ENCODE measurements around the gene MCF2L. TPM values are rescaled to one million over a fixed set of nuclear protein-coding genes. Genes with fewer than 3 reads are reported as not detected.
A peak's percentile ranks its signal among the peaks of the same experiment; 100 is the strongest.
"Not testable (repeated sequence)": the region's sequence is repeated elsewhere in the genome, so short reads cannot be mapped to it uniquely, and the experiment has no call there.

MCF2L gene
- polyA plus RNA-seq, 1 donor: 30.9 TPM

DNA sequence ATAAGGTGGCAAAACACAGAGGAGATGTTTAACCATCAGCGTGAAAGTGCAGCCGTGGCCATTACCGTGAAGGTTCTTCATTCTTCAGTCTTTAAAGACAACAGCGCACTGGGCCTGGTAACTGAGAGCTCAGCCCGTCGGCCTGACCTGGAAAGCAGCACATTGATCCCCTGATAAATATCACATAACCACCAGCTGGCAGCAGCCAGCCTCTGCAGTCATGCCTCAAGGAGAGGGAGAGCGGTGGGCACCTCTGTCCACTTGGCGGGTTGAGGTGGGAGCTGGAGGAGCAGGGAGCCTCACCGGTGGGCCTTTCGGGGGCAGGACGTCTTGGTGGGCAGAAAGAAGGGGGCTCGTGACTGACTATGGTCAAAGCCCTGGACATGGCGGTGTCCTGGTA, 58.1 kb downstream of the MCF2L start:
- no peaks in the 10 kb centered on the region for H3K27me3 ChIP-seq (ENCODE audit: control insufficient read depth, insufficient read depth, low read length)
- no CpG with 5 or more reads among the region's 13 CpGs for WGBS (ENCODE audit: insufficient coverage, low lambda C conversion rate)
- H3K27ac ChIP-seq (ENCODE audit: low read length): no peak overlapping the region
- H3K4me3 ChIP-seq (ENCODE audit: low read length): no peak overlapping the region
- DNase-seq: no peak
- H3K36me3 ChIP-seq (ENCODE audit: control insufficient read depth, insufficient read depth, low read length): peaks cover 5% of the 10 kb centered on the region
- peaks cover 4% of the 10 kb centered on the region for H3K4me1 ChIP-seq (ENCODE audit: control insufficient read depth, insufficient read depth, low read length)
- no peaks in the 10 kb centered on the region for H3K9me3 ChIP-seq (ENCODE audit: control insufficient read depth, low read depth, low read length)

DNA sequence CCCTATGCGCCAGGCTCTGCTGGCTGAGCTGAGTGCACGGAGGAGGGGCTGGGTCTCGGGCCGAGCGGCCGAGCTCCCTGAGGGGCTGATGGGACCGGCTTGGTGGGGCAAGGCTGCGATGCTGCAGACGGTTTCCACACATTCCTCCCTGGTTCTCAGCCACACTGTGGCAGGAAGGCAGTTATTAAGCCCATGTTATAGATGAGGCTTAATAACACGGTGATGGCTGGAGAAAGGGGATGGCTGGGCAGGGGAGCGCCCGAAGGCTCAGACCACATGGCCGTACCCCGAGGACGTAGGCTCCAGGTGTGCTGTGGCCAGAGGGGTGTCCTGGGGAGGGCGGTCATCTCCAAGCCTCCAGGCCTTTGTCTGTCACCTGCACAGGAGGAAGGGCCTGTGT, 58.6 kb downstream of the MCF2L start:
- no peaks in the 10 kb centered on the region for H3K9me3 ChIP-seq (ENCODE audit: control insufficient read depth, low read depth, low read length)
- WGBS (ENCODE audit: insufficient coverage, low lambda C conversion rate): no CpG with 5 or more reads among the region's 16 CpGs
- peaks cover 4% of the 10 kb centered on the region for H3K4me1 ChIP-seq (ENCODE audit: control insufficient read depth, insufficient read depth, low read length)
- H3K36me3 ChIP-seq (ENCODE audit: control insufficient read depth, insufficient read depth, low read length): peaks cover 5% of the 10 kb centered on the region
- H3K27me3 ChIP-seq (ENCODE audit: control insufficient read depth, insufficient read depth, low read length): no peaks in the 10 kb centered on the region
- no peak overlapping the region for H3K4me3 ChIP-seq (ENCODE audit: low read length)
- H3K27ac ChIP-seq (ENCODE audit: low read length): no peak overlapping the region
- DNase-seq: no peak

GRCh38 chr13:113028336-113029060, 59.5 kb downstream of the MCF2L start:
- Histone ChIP-seq H3K27me3 (ENCODE audit: control insufficient read depth, insufficient read depth, low read length) (no peaks in the 10 kb centered on the region), H3K4me1 (ENCODE audit: control insufficient read depth, insufficient read depth, low read length) (no peaks in the 10 kb centered on the region), H3K36me3 (ENCODE audit: control insufficient read depth, insufficient read depth, low read length) (peaks cover 5% of the 10 kb centered on the region), H3K27ac (ENCODE audit: low read length) (no peak overlapping the region), H3K9me3 (ENCODE audit: control insufficient read depth, low read depth, low read length) (peaks cover 5% of the 10 kb centered on the region), H3K4me3 (ENCODE audit: low read length) (no peak overlapping the region)
- WGBS (ENCODE audit: insufficient coverage, low lambda C conversion rate): 86% methylated on average over 5 of the region's 16 CpGs
- no peak for DNase-seq

GRCh38 chr13:113029061-113029445, 60.0 kb downstream of the MCF2L start:
- Histone ChIP-seq H3K4me3 (ENCODE audit: low read length) (no peak overlapping the region), H3K27me3 (ENCODE audit: control insufficient read depth, insufficient read depth, low read length) (no peaks in the 10 kb centered on the region), H3K9me3 (ENCODE audit: control insufficient read depth, low read depth, low read length) (peaks cover 5% of the 10 kb centered on the region), H3K27ac (ENCODE audit: low read length) (no peak overlapping the region), H3K4me1 (ENCODE audit: control insufficient read depth, insufficient read depth, low read length) (no peaks in the 10 kb centered on the region), H3K36me3 (ENCODE audit: control insufficient read depth, insufficient read depth, low read length) (peaks cover 5% of the 10 kb centered on the region)
- DNase-seq: no peak
- no CpG with 5 or more reads among the region's 10 CpGs for WGBS (ENCODE audit: insufficient coverage, low lambda C conversion rate)

DNA sequence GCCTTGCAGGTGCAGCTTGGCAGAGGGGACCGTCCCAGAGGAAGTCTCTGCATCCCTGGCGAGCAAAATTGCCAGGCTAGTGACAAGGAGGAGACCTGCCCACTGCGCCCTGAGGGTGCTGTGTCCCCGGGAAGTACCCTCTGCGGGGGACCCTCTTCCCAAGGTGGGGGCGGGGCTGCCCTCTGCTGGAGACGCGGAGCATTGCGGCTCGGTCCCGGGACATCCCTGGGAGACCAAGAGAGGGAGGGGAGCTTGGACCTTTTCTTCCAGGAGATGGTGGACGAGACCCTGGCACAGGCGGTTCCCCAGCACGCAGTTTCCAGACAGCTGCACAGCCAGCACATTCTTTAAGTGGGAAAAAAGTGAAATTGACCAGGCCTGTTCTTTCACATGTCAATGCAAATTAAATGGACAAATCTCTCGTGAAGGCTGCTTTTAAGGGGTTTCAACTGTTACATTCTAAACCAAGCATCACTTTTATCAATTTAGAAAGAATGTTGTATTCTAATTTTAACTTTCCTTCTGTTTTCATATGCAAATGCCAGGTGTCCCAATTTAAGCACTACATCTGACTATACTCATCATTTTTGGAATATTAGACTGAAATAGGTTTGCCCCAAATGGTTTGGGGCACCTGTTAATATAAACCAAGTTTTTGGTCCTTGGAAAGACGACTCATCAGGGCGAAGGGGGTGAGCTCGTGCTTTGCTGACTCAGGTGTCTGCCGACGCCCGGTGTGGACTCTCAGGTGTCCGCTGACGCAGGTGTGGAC, 60.7 kb downstream of the MCF2L start:
- no peak overlapping the region for H3K4me3 ChIP-seq (ENCODE audit: low read length)
- H3K27me3 ChIP-seq (ENCODE audit: control insufficient read depth, insufficient read depth, low read length): no peaks in the 10 kb centered on the region
- no peak for DNase-seq
- peaks cover 5% of the 10 kb centered on the region for H3K9me3 ChIP-seq (ENCODE audit: control insufficient read depth, low read depth, low read length)
- H3K4me1 ChIP-seq (ENCODE audit: control insufficient read depth, insufficient read depth, low read length): no peaks in the 10 kb centered on the region
- no peak overlapping the region for H3K27ac ChIP-seq (ENCODE audit: low read length)
- WGBS (ENCODE audit: insufficient coverage, low lambda C conversion rate): no CpG with 5 or more reads among the region's 23 CpGs
- peaks cover 5% of the 10 kb centered on the region for H3K36me3 ChIP-seq (ENCODE audit: control insufficient read depth, insufficient read depth, low read length)

DNA sequence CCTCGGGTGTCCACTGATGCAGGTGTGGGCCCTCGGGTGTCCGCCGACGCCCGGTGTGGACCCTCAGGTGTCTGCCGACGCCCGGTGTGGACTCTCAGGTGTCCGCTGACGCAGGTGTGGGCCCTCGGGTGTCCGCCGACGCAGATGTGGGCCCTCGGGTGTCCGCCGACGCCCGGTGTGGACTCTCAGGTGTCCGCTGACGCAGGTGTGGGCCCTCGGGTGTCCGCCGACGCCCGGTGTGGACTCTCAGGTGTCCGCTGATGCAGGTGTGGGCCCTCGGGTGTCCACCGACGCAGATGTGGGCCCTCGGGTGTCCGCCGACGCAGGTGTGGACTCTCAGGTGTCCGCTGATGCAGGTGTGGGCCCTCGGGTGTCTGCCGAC, 61.2 kb downstream of the MCF2L start:
- not testable (repeated sequence) for H3K4me1 ChIP-seq (ENCODE audit: control insufficient read depth, insufficient read depth, low read length); H3K36me3 ChIP-seq (ENCODE audit: control insufficient read depth, insufficient read depth, low read length); H3K27me3 ChIP-seq (ENCODE audit: control insufficient read depth, insufficient read depth, low read length); H3K9me3 ChIP-seq (ENCODE audit: control insufficient read depth, low read depth, low read length); H3K4me3 ChIP-seq (ENCODE audit: low read length); DNase-seq; H3K27ac ChIP-seq (ENCODE audit: low read length)
- no CpG with 5 or more reads among the region's 38 CpGs for whole genome bisulfite sequencing (ENCODE audit: insufficient coverage, low lambda C conversion rate)

- no CpG with 5 or more reads among the region's 7 CpGs for WGBS (ENCODE audit: insufficient coverage, low lambda C conversion rate)
- Histone ChIP-seq H3K4me3 (ENCODE audit: low read length) (no peak overlapping the region), H3K27me3 (ENCODE audit: control insufficient read depth, insufficient read depth, low read length) (no peaks in the 10 kb centered on the region), H3K9me3 (ENCODE audit: control insufficient read depth, low read depth, low read length) (peaks cover 5% of the 10 kb centered on the region), H3K27ac (ENCODE audit: low read length) (no peak overlapping the region), H3K4me1 (ENCODE audit: control insufficient read depth, insufficient read depth, low read length) (no peaks in the 10 kb centered on the region), H3K36me3 (ENCODE audit: control insufficient read depth, insufficient read depth, low read length) (peaks cover 5% of the 10 kb centered on the region)
- no peak for DNase-seq
These were observed 62.5 kb downstream of the MCF2L start for GRCh38 chr13:113031465-113031864.

- WGBS (ENCODE audit: insufficient coverage, low lambda C conversion rate): no CpG with 5 or more reads among the region's 10 CpGs
These were observed 63.3 kb downstream of the MCF2L start for GRCh38 chr13:113032291-113032690.

DNA sequence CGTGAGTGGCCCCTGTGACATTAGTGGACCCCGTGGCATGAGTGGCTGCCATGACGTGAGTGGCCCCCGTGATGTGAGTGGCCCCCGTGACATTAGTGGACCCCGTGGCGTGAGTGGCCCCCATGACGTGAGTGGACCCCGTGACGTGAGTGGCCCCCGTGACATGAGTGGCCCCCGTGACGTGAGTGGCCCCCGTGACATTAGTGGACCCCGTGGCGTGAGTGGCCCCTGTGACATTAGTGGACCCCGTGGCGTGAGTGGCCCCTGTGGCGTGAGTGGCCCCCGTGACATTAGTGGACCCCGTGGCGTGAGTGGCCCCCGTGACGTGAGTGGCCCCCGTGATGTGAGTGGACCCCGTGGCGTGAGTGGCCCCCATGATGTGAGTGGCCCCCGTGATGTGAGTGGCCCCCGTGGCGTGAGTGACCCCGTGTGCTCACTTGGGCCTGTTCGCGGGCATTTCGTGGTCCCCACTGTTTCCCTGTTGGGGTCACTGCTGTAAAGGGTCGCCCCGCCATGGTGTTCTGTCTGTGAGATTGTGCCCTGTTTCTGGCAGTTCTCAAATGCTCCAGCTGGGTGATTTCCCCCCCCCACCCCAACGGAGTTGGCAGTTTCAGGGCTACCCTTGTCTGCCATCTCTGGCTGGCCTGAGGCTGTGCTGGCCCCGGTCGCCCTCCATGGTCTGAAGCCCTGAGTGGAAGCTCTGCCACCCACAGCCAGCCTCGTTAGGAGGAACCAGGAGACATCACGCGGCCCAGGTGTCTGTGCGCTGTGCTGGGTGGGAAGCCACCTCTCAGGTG, 64.2 kb downstream of the MCF2L start:
- H3K4me1 ChIP-seq (ENCODE audit: control insufficient read depth, insufficient read depth, low read length): no peaks in the 10 kb centered on the region
- H3K9me3 ChIP-seq (ENCODE audit: control insufficient read depth, low read depth, low read length): peaks cover 5% of the 10 kb centered on the region
- DNase-seq: no peak
- no peak overlapping the region for H3K4me3 ChIP-seq (ENCODE audit: low read length)
- no peaks in the 10 kb centered on the region for H3K27me3 ChIP-seq (ENCODE audit: control insufficient read depth, insufficient read depth, low read length)
- H3K36me3 ChIP-seq (ENCODE audit: control insufficient read depth, insufficient read depth, low read length): peaks cover 4% of the 10 kb centered on the region
- WGBS (ENCODE audit: insufficient coverage, low lambda C conversion rate): no CpG with 5 or more reads among the region's 43 CpGs
- no peak overlapping the region for H3K27ac ChIP-seq (ENCODE audit: low read length)

More at GRCh38 chr13:113032291-113032690, 63.3 kb downstream of the MCF2L start:
- Histone ChIP-seq H3K4me3 (ENCODE audit: low read length) (no peak overlapping the region), H3K36me3 (ENCODE audit: control insufficient read depth, insufficient read depth, low read length) (peaks cover 4% of the 10 kb centered on the region), H3K27ac (ENCODE audit: low read length) (no peak overlapping the region), H3K27me3 (ENCODE audit: control insufficient read depth, insufficient read depth, low read length) (no peaks in the 10 kb centered on the region), H3K9me3 (ENCODE audit: control insufficient read depth, low read depth, low read length) (peaks cover 5% of the 10 kb centered on the region), H3K4me1 (ENCODE audit: control insufficient read depth, insufficient read depth, low read length) (no peaks in the 10 kb centered on the region)
- DNase-seq: no peak

- WGBS (ENCODE audit: insufficient coverage, low lambda C conversion rate): 60% methylated on average over 5 of the region's 35 CpGs
- Histone ChIP-seq H3K36me3 (ENCODE audit: control insufficient read depth, insufficient read depth, low read length) (peaks cover 4% of the 10 kb centered on the region), H3K27ac (ENCODE audit: low read length) (no peak overlapping the region), H3K9me3 (ENCODE audit: control insufficient read depth, low read depth, low read length) (peaks cover 5% of the 10 kb centered on the region), H3K4me1 (ENCODE audit: control insufficient read depth, insufficient read depth, low read length) (no peaks in the 10 kb centered on the region), H3K27me3 (ENCODE audit: control insufficient read depth, insufficient read depth, low read length) (no peaks in the 10 kb centered on the region), H3K4me3 (ENCODE audit: low read length) (no peak overlapping the region)
- peak in 1 of 2 donors; percentile 33 for DNase-seq
These were observed 65.6 kb downstream of the MCF2L start for GRCh38 chr13:113034451-113035212.

Measured in large intestine (tissue), 3 donors.